Thoracic aorta (tissue), 2 donors: ENCODE measurements around the gene ZNF784. TPM values are rescaled to one million over a fixed set of nuclear protein-coding genes. Genes with fewer than 3 reads are reported as not detected.

Source experiments
- ATAC-seq: fragments of 150-250 bp; one replicate; pipeline ENCODE4 v1.8.0; 2017; ENCODE audit warnings: low read depth; ENCODE audit not compliant: insufficient number of reproducible peaks, low FRiP score
- DNase-seq: peaks from one replicate; pipeline ENCODE4 v3.0.0-alpha.2; 2020; ENCODE audit warnings: low spot score
- H3K27ac ChIP-seq, 2 donors: fragments of 200-600 bp; sonication (generic); 1 replicate in 1 of 2; 2 replicates in 1 of 2; pipeline ENCODE4 v1.5.1; 2016; ENCODE audit warnings: mild to moderate bottlenecking in 2 of 2, moderate library complexity in 2 of 2
- H3K27me3 ChIP-seq: fragments of 200-600 bp; sonication (generic); replicated peaks from 2 replicates; pipeline ENCODE4 v1.6.0; 2016; ENCODE audit warnings: mild to moderate bottlenecking; ENCODE audit not compliant: insufficient read depth
- H3K36me3 ChIP-seq: fragments of 200-600 bp; sonication (generic); one replicate; pipeline ENCODE4 v1.5.1; 2016
- H3K4me1 ChIP-seq, 2 donors: fragments of 200-600 bp; sonication (generic); 1 replicate in 1 of 2; 2 replicates in 1 of 2; pipeline versions ENCODE4 v1.5.1 to v1.6.0; 2016; ENCODE audit warnings: low read depth in 2 of 2, mild to moderate bottlenecking in 1 of 2; ENCODE audit not compliant: control insufficient read depth in 1 of 2
- H3K4me3 ChIP-seq: fragments of 200-600 bp; sonication (generic); 2 replicates; pipeline ENCODE4 v1.5.1; 2016; ENCODE audit warnings: mild to moderate bottlenecking
- H3K9me3 ChIP-seq: fragments of 200-600 bp; sonication (generic); 2 replicates; pipeline ENCODE4 v1.5.1; 2016
- CTCF ChIP-seq: fragments of 200-600 bp; sonication (generic); IDR thresholded peaks from one replicate; pipeline ENCODE4 v1.5.1; 2019; ENCODE audit warnings: antibody characterized with exemption
- total RNA-seq, 2 donors: library from RNA; depleted of rRNA; stranded (reverse); fragments of >200 nt; gene quantifications; one replicate each; pipeline versions ENCODE4 v1.1.0 to v1.2.3, GENCODE V29; 2016

ZNF784 gene
- total RNA-seq, 2 donors from 2014 or later = 8.5 to 13.0 TPM

DNA sequence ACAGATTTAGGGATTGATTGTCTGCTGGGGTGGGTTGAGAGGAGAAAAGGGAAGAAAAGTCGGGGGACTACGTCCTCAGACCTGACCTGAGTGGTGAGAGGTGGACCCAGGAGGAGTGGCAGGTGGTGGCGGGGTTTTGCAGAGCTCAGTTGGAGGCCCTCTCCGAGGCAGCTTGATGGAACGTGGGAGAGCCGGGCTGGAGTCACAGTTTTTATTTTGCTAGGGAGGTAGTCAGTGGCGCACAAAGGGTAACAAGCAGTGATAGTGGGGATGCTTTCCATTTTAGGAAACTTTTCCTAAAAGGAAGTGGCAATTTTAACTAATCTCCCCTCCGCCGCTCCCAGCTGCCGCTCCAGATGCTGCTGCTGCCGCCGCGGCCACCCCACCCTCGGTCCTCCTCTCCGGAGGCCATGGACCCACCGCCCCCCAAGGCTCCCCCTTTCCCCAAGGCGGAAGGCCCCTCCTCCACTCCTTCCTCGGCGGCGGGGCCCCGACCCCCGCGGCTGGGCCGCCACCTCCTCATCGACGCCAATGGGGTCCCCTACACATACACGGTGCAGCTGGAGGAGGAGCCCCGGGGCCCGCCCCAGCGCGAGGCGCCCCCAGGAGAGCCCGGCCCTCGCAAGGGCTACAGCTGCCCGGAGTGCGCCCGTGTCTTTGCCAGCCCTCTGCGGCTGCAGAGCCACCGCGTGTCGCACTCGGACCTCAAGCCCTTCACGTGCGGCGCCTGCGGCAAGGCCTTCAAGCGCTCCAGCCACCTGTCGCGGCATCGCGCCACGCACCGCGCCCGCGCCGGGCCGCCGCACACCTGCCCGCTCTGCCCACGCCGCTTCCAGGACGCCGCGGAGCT is 18.0 kb upstream of the ZNF784 start:
- Histone ChIP-seq H3K27ac (peak overlapping the region; percentile 89 to 92), H3K4me3 (peak overlapping the region; percentile 96), H3K4me1 (peaks cover 52 to 61% of the 10 kb centered on the region in 2 donors), H3K36me3 (peaks cover 10% of the 10 kb centered on the region), H3K9me3 (no peaks in the 10 kb centered on the region), H3K27me3 (no peaks in the 10 kb centered on the region)
- TF ChIP-seq CTCF = no peak
- ATAC-seq (no peak), DNase-seq (no peak)

DNA sequence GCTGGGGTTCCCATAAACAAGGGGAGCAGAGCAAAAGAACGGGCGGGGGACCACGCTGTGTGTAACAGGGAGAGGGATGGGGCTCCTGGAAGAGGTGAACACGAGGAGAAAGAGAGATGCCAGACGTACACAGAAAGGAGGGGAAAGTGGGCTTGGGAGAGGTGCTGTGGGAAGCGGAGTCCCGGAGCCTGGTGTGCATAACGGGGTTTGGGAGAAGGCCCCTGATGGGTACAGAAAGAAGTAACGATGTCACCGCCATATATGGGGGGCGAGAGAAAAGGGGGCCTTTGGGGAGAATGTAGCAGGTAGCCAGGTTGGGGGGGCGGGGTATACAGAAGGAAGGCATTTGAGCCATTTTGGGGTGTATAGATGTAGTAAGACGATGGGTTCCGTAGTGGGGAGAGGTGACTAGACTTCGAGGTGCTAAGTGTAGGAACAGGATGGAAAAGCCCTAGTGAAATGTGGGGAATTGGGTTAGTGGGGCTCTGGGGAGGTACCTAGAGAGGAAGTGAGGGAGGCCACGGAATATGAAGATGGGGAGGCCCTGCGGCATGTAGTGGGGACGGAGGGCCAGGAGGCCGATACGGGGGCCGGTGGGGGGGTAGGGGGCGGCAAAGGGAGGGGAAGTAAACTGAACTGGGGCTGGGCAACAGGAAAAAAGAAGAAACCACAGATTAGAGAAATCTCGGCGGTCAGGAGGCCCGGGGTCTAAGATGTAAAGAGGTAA is 17.2 kb upstream of the ZNF784 start:
- Histone ChIP-seq H3K4me3 (peak overlapping the region; percentile 96), H3K9me3 (no peaks in the 10 kb centered on the region), H3K36me3 (peaks cover 10% of the 10 kb centered on the region), H3K27ac (peak overlapping the region; percentile 89 to 92), H3K27me3 (no peaks in the 10 kb centered on the region), H3K4me1 (peaks cover 54 to 61% of the 10 kb centered on the region in 2 donors)
- DNase-seq (no peak), ATAC-seq (no peak)
- TF ChIP-seq CTCF = no peak

DNA sequence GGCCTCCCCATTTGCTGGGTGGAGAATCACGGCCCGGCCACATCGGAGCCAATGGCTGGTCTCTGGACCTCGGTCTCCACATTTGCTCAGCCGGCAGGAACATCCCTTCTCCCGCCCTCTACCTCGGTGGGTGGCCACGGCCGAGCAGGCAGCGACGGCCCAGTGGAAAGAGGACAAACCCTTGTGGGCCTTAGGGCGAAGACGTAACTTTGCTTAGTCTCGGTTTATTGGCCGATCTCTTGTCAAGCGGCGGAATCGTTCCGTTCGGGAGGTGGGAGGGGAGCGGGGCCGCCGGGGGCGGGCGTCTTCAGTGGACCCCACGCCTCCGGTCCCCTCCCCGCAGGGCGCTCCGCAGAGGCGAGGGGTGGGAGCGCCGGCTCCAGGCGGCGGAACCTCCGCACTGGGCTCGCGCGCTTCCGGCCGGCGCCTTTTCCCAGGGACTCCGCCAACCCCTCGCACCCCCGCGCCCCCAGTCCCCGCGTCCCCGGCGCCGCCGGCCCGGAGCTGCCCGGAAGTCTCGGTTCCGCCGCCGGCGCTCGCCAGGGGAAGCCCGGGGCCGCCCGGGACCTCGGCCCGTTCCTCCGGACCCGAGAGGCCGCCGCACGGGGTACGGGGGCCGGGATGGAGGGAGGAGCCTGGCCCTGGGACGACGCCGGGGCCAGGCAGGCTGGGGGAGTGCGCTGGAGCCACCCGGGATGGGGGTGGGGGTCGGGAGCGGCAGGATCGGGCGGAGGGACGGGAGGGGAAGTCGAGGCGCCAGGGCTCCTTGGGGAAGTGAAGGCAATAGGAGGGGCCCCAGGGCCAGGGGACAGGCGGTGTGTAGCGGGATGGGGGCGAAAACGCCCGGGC is 16.4 kb upstream of the ZNF784 start, which contains the start of gene ZNF580:
Gene ZNF580 (plus strand): TSS at position 426 of the 849 bp plus-strand sequence. CDS start 1,507 bp downstream, outside the sequence.
- Histone ChIP-seq H3K27ac (peak within 1 kb of the TSS; percentile 89 to 92), H3K27me3 (no peaks in the 10 kb centered on the region), H3K4me3 (peak within 1 kb of the TSS; percentile 96), H3K36me3 (peaks cover 10% of the 10 kb centered on the region), H3K4me1 (peaks cover 62 to 69% of the 10 kb centered on the region in 2 donors), H3K9me3 (no peaks in the 10 kb centered on the region)
- TF ChIP-seq CTCF = no peak
- DNase-seq = no peak
- peak; percentile 25 for ATAC-seq

- TF ChIP-seq CTCF = peak; percentile 52
- Histone ChIP-seq H3K4me3 (peak overlapping the region; percentile 96), H3K27ac (peak overlapping the region; percentile 89 to 92), H3K4me1 (peaks cover 64 to 71% of the 10 kb centered on the region in 2 donors), H3K9me3 (no peaks in the 10 kb centered on the region), H3K36me3 (peaks cover 6% of the 10 kb centered on the region), H3K27me3 (no peaks in the 10 kb centered on the region)
- ATAC-seq = no peak
- DNase-seq = no peak
These were observed 15.7 kb upstream of the ZNF784 start for GRCh38 chr19:55640043-55640576.
